GM19395 (cell line): Measurements from ENCODE around the gene CHIC2.

Source experiments
- ATAC-seq: cut with Tn5 transposase; IDR thresholded peaks from one replicate; pipeline ENCODE4 v1.9.1; 2021; ENCODE audit warnings: mild to moderate bottlenecking, moderate library complexity; ENCODE audit not compliant: unreplicated experiment

Gene CHIC2

DNA sequence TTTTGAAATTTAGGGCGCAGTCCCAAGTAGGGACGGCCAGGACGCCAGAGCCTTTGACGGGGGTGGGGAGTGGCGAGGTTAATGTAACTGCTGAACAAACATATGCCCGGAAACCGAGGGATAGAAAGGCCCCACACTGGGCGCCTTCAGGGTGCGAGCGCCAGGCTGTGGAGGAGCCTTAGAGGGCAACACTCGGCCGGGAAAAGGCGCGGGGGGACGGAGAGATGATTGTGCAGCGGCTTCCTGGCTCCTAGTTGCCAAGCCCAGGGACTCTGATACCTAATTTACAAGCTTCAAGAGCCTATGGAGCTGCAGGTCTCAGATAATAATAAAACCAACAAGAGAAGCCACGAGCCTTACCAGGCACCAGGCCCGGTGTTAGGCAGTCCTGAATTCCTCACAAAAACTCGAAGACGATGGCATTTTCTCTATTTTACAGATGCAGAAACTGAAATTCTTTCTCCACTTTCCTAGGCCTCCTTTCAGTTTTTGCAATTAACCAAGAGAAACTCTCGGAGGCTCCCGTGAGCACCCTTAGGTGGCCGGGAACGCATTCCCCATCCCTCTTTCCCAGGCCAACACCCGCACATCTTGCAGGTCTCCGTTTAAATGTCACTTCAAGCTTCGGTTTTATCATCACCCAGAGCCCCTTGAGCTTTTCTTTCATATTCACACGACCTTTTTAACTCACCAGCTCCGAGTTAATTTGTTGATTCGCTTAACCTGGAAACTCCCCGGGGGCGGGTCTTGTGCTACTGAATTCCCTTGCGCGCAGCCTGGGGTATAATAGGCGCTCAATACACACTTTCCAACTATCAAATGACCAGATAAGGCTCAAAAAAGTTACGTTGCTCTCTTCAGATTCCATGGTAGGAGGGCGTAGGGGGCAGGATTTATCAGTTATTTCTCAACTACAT is 29.2 kb upstream of the CHIC2 start:
- no peak for ATAC-seq

DNA sequence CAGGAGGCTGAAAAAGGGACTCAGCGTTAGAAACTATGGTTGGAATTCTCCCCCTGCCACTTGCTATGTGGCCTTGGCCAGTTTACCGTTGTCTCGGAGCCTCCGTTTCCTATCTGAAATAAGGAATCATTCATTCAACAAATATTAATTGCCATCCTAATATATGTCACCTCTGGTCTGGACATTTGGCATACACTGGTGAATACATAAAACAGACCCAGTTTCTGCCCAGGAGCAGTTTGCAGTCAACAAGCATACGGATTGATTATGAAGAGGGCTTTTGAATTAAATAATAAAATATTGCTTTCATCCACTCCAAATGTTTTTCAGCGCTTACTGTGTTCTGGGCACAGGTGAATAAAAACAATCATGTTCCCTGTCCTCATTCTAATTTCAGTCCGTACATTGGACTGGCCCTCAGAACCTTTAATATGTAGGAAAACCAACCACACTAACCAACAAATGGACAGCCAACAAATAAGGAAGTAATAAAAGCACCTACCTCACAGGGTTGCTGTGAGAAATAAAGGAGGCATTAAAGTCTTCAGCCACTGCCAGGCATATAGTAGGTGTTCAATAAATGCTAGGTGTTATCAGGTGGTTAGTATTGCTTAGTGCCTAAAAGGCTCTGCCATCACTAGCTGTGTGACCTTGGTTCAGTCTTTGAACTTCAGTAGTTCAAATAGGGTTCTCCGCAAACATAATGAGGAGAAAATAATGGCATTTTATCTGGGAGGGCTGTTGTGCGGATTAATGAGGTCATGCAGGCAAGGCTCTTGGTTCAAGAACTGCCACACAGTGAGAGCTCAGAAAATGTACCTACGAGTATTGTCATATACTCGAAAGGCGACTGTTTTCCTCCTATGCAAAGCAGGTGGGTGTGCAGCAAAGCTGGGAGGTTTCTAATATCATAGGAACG is 28.3 kb upstream of the CHIC2 start:
- no peak for ATAC-seq

- peak; percentile 75 for ATAC-seq
Measured at GRCh38 chr4:54091637-54092404, 27.4 kb upstream of the CHIC2 start.

GRCh38 chr4:54090804-54091623 is 26.6 kb upstream of the CHIC2 start:
- peak; percentile 59 for ATAC-seq

DNA sequence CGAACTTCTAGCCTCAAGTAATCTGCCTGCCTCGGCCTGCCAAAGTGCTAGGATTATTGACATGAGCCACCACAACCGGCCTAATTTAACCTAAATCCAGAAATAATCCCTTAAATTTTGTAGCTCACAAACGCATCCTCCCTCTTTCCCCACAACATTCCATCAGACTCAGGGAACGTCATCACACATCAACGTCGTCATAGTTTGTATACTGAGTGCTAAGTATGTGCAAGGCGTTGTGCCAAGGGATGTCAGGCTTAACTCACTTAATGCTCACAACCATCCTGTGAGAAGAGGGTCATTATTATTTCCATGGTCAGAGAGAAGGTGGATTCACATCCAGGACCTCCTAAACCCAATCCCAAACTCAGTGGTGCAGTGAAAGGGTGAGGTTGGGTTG is 26.0 kb upstream of the CHIC2 start:
- ATAC-seq, result no peak

DNA sequence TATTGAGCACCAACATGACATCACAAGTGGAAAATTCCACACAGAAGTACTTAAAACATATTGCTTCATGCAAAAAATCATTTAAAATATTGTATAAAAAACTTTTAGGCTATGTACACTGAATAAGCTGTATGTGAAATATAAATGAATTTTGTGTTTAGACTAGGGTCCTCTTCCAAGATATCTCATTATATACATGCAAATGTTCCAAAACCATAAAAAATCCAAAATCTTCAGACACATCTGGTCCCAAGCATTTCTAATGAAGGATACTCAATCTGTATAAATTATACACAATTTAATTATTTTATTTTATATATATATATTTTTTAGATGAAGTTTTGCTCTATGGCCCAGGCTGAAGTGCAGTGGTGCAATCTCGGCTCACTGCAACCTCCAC is 25.5 kb upstream of the CHIC2 start:
- ATAC-seq, result no peak

GRCh38 chr4:54085284-54085683 is 20.9 kb upstream of the CHIC2 start:
- ATAC-seq, result no peak

- ATAC-seq, result no peak
Measured at GRCh38 chr4:54082168-54082567, 17.8 kb upstream of the CHIC2 start.

- ATAC-seq, result no peak
Measured at GRCh38 chr4:54077812-54078211, 13.4 kb upstream of the CHIC2 start.

DNA sequence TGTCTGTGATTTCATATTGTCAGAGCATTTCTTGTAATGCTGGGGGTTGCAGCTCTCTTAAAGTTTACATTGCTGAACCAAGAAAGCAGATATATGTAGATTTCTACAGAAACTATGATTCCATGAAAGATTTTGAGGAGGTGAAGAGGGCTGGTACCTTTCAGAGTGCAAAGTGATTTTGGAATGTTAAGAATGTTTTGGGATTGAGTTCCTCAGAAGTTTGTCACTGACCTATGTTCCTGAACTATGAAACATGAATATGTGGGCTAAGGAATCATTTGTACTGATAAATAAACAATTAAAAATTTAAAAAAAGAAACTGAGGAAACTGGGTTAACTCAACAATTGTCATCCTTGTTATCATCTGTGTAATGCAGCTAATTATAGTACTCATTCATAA is 12.3 kb upstream of the CHIC2 start:
- no peak for ATAC-seq

DNA sequence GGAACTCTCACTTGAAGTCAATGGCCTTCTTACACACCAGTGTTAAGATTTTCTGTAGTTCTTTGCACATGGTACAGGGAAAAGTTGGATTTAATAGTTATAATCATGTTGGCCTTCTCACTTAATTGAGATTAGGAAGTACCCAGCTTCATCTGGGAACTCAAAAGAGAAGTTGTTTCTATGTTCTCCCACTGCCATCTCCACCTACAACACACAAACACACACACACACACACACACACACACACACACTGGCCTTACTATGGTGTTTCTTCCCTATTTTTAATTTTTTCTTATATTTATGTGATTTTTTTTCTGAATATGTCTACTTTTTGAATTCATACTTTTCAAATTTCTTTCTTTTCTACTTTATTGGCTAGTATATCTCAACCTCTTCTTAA is 10.0 kb upstream of the CHIC2 start:
- ATAC-seq, result no peak

DNA sequence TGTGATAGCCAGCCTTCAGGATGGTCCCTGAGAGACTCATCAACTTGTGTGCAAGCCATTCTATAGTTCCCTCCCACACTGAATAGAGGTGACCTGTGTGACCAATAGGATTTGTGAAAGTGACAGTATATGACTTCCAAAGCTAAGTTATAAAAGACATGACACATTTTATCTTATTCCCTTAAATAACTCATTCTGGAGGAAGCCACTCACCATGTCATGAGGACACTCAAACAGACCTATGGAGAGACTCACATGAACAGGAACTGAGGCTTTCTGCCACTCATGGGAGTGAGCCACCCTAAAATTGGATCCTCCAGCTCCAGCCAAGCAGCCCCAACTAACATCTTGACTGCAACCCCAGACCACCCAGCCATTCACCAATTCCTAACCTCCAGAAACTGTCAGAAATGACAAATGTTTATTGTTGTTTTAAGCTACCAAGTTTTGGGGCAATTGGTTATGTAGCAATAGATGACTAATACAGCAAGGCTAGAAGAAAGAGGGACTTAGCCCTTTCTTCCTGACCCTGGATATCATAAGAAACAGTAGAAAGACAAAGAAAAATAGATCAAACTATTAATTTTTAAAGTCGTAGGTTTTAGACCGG is 9.0 kb upstream of the CHIC2 start:
- ATAC-seq, result no peak

GRCh38 chr4:54067166-54067565 is 2.8 kb upstream of the CHIC2 start:
- no peak for ATAC-seq

GRCh38 chr4:54066718-54067129 is 2.3 kb upstream of the CHIC2 start:
- no peak for ATAC-seq

DNA sequence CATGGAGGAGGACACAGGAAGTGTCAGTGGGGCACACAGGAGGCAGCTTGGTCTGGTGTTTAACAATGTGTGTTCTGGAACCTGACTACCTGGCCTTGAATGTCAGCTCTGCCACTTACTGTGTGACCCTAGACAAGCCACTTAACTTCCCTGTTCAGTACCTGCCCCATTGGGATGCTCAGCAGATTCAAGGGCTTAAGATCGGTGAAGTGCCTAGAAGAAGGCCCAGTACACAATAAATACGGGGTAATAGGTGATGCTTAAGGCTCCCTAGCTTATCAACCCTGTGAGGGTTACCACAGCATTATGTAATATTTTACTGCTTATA is 1.6 kb upstream of the CHIC2 start:
- no peak for ATAC-seq

- ATAC-seq, result no peak
Measured at GRCh38 chr4:54065282-54066087, 1.1 kb upstream of the CHIC2 start.

DNA sequence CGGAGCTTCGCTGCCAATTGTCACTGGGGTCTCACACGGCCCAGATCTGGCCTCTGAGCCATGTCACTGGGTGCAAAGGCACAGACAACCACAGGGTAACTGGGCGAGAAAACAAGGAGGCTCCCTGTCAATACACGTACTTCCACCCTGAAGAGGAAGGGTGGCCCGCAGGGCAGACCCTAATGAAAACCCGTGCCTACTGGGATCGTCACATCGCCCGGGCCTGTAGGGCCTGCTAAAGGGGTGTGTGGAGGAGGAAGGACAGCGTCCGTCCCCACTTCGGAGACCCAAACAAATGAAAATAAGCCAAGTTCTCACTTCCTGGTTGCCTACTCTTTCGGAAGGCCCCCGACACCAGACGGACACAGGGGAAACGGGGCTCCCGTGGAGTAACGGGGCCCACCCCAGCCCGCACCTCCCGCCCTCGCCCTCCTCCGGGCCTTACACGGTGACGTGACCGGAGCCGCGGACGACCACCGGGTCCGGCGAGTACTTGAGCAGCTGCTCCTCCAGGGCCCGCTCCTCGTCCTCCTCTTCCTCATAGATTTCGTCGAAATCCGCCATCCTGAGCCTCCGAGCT is 578 bp downstream of the CHIC2 start:
- ATAC-seq, result peak; percentile 39

GRCh38 chr4:54063229-54063628 is 1.2 kb downstream of the CHIC2 start:
- no peak for ATAC-seq

- ATAC-seq, result no peak
Measured at GRCh38 chr4:54062392-54062791, 2.0 kb downstream of the CHIC2 start.
